IMR-90 (cell line): ENCODE data around the gene C11orf54. TPM values are rescaled to one million over a fixed set of nuclear protein-coding genes. Genes with fewer than 3 reads are reported as not detected.

Experiments
- ATAC-seq: fragments of 200-7000 bp; cut with Tn5 transposase; 2 replicates; pipeline ENCODE4 v1.9.1; 2020; ENCODE audit warnings: low read depth, mild to moderate bottlenecking, moderate library complexity
- BruUV-seq: library from RNA; stranded (reverse); fragments of 400-500 nt; replicated peaks from 2 replicates; lab custom pipeline; 2021; lab: Mats Ljungman, UMichigan
- CTCF ChIA-PET: fragments of 300-600 bp; formaldehyde crosslinking; extraction: SDS; loops from one replicate; lab custom pipeline; 2021; ENCODE audit warnings: antibody characterized with exemption; lab: Yijun Ruan, JAX
- POLR2A ChIA-PET: fragments of 300-600 bp; sonication (Branson Sonifier 250); formaldehyde crosslinking; loops from one replicate; lab custom pipeline; 2022; ENCODE audit warnings: antibody characterized with exemption; ENCODE audit not compliant: unreplicated experiment; lab: Charles Lee
- DNase-seq: peaks from one replicate; pipeline ENCODE4 v3.0.0; 2013
- H2AFZ ChIP-seq: replicated peaks from 2 replicates; pipeline ENCODE3; 2013; ENCODE audit warnings: low read length, mild to moderate bottlenecking; ENCODE audit not compliant: poor library complexity
- H2AK5ac ChIP-seq: 2 replicates; pipeline ENCODE4 v1.6.1; 2013; ENCODE audit warnings: low read depth, low read length, inconsistent platforms
- H2AK9ac ChIP-seq: replicated peaks from 2 replicates; pipeline ENCODE3; 2013; ENCODE audit warnings: mild to moderate bottlenecking, low read depth, low read length, moderate library complexity; ENCODE audit not compliant: poor library complexity
- H2BK120ac ChIP-seq: 2 replicates; pipeline ENCODE4 v1.6.1; 2013; ENCODE audit warnings: low read depth, low read length, inconsistent platforms
- H2BK15ac ChIP-seq: 3 replicates; pipeline ENCODE4 v1.6.1; 2013; ENCODE audit warnings: low read depth, low read length, inconsistent platforms
- H2BK20ac ChIP-seq: 2 replicates; pipeline ENCODE4 v1.6.1; 2013; ENCODE audit warnings: low read depth, mild to moderate bottlenecking, inconsistent platforms, low read length, moderate library complexity
- H2BK5ac ChIP-seq: 2 replicates; pipeline ENCODE4 v1.6.1; 2013; ENCODE audit warnings: mild to moderate bottlenecking, low read depth, low read length, inconsistent platforms; ENCODE audit not compliant: poor library complexity, severe bottlenecking
- H3K14ac ChIP-seq: replicated peaks from 2 replicates; pipeline ENCODE4 v1.6.1; 2013; ENCODE audit warnings: low read depth, low read length, inconsistent platforms
- H3K18ac ChIP-seq: 2 replicates; pipeline ENCODE4 v1.6.1; 2013; ENCODE audit warnings: low read depth, low read length, control low read depth
- H3K23ac ChIP-seq: 2 replicates; pipeline ENCODE4 v1.6.1; 2013; ENCODE audit warnings: low read depth, low read length, inconsistent platforms
- H3K27ac ChIP-seq: 2 replicates; pipeline ENCODE4 v1.5.1; 2013; ENCODE audit warnings: mild to moderate bottlenecking, control low read depth, low read length; ENCODE audit not compliant: insufficient read depth
- H3K27me3 ChIP-seq: 2 replicates; pipeline ENCODE4 v1.6.1; 2013; ENCODE audit warnings: low read length; ENCODE audit not compliant: control insufficient read depth, insufficient read depth
- H3K36me3 ChIP-seq: 2 replicates; pipeline ENCODE4 v1.6.1; 2013; ENCODE audit warnings: low read length, mixed read lengths; ENCODE audit not compliant: control insufficient read depth, insufficient read depth
- H3K4ac ChIP-seq: 2 replicates; pipeline ENCODE4 v1.6.1; 2013; ENCODE audit warnings: low read depth, low read length, inconsistent platforms
- H3K4me1 ChIP-seq: 2 replicates; pipeline ENCODE4 v1.6.1; 2013; ENCODE audit warnings: low read length, mixed read lengths; ENCODE audit not compliant: control insufficient read depth, insufficient read depth
- H3K4me2 ChIP-seq: 2 replicates; pipeline ENCODE4 v1.6.1; 2013; ENCODE audit warnings: low read depth, mild to moderate bottlenecking, control low read depth, low read length, moderate library complexity
- H3K4me3 ChIP-seq: 2 replicates; pipeline ENCODE4 v1.5.1; 2013; ENCODE audit warnings: low read depth, mild to moderate bottlenecking, control low read depth, low read length, moderate library complexity; ENCODE audit not compliant: insufficient read depth
- H3K56ac ChIP-seq: 2 replicates; pipeline ENCODE4 v1.6.1; 2013; ENCODE audit warnings: low read length, inconsistent platforms; ENCODE audit not compliant: insufficient read depth; ENCODE audit errors: extremely low read depth
- H3K79me1 ChIP-seq, 2 experiments: 2 replicates each; pipeline ENCODE4 v1.6.1; 2013; ENCODE audit warnings: low read length in 2 of 2, inconsistent platforms in 1 of 2, low read depth in 1 of 2
- H3K9ac ChIP-seq: 2 replicates; pipeline ENCODE4 v1.6.1; 2013; ENCODE audit warnings: low read depth, low read length, control low read depth
- H3K9me1 ChIP-seq: 2 replicates; pipeline ENCODE4 v1.6.1; 2013; ENCODE audit warnings: low read length, inconsistent platforms; ENCODE audit not compliant: insufficient read depth
- H3K9me3 ChIP-seq: 2 replicates; pipeline ENCODE4 v1.6.1; 2013; ENCODE audit warnings: low read length; ENCODE audit not compliant: control insufficient read depth, insufficient read depth
- H4K20me1 ChIP-seq: 2 replicates; pipeline ENCODE4 v1.6.1; 2013; ENCODE audit warnings: low read length, inconsistent platforms; ENCODE audit not compliant: insufficient read depth
- H4K5ac ChIP-seq: 2 replicates; pipeline ENCODE4 v1.6.1; 2013; ENCODE audit warnings: mild to moderate bottlenecking, low read depth, low read length, control low read depth
- H4K8ac ChIP-seq, 2 experiments: 2 replicates each; pipeline ENCODE4 v1.6.1; 2013; ENCODE audit warnings: low read depth in 2 of 2, low read length in 2 of 2, control low read depth in 1 of 2, inconsistent platforms in 1 of 2
- H4K91ac ChIP-seq: 2 replicates; pipeline ENCODE4 v1.6.1; 2013; ENCODE audit warnings: low read depth, low read length, inconsistent platforms; ENCODE audit not compliant: insufficient read depth
- CEBPB ChIP-seq: IDR thresholded peaks from 2 replicates; pipeline ENCODE4 v1.6.1; 2012; ENCODE audit warnings: low read depth, low read length, improper control_type of control experiment
- CHD1 ChIP-seq: IDR thresholded peaks from 2 replicates; pipeline ENCODE4 v1.6.1; 2012; ENCODE audit warnings: low read depth, low read length, improper control_type of control experiment
- CTCF ChIP-seq: conservative IDR thresholded peaks from 2 replicates; pipeline ENCODE4 v1.5.1; 2012; ENCODE audit warnings: mild to moderate bottlenecking, low read depth, low read length, improper control_type of control experiment
- MXI1 ChIP-seq: IDR thresholded peaks from 2 replicates; pipeline ENCODE4 v1.6.1; 2012; ENCODE audit warnings: low read depth, mild to moderate bottlenecking, low read length, moderate library complexity, borderline replicate concordance
- USF2 ChIP-seq: fragments of 150-350 bp; IDR thresholded peaks from 2 replicates; pipeline ENCODE4 v1.6.1; 2017; ENCODE audit warnings: mild to moderate bottlenecking, antibody characterized with exemption, low read length, low read depth
- WGBS, 2 experiments: methylation state at CpG; one replicate each; pipeline versions ENCODE4 v1.1.5 to v1.1.7; 2013; ENCODE audit warnings: missing lambda C conversion rate in 2 of 2; ENCODE audit not compliant: insufficient read length in 1 of 2; ENCODE audit errors: extremely low coverage in 2 of 2; 5-methylcytosine and 5-hydroxymethylcytosine counted together
- dilution Hi-C: fragments of 300-500 bp; cut with HindIII; formaldehyde crosslinking; loops from one replicate; pipeline ENCODE4 v1.14.3; 2018; ENCODE audit warnings: low sequenced_read_pairs; ENCODE audit not compliant: unreplicated experiment
- in situ Hi-C: fragments of 300-500 bp; cut with MboI; formaldehyde crosslinking; loops from 3 replicates; pipeline ENCODE4 v1.14.3; 2019; ENCODE audit warnings: low sequenced_read_pairs, inconsistent platforms, mixed read lengths
- intact Hi-C: fragments of 100-400 bp; cut with micrococcal nuclease; formaldehyde crosslinking; loops from 2 replicates; pipeline ENCODE4 v1.10.0; 2022
- polyA plus RNA-seq, 3 experiments: library from polyadenylated mRNA; depleted of rRNA; stranded (reverse); fragments of >200 nt; gene quantifications; 2 replicates each; pipeline ENCODE4 v1.2.3, GENCODE V29; 2012; ENCODE audit warnings: low replicate concordance in 1 of 3
- total RNA-seq: library from RNA; depleted of rRNA; stranded (reverse); fragments of >200 nt; gene quantifications from 2 replicates; pipeline ENCODE4 v1.2.3, GENCODE V29; 2012

Gene C11orf54
- total and polyA plus RNA-seq, 2 of the 4 experiments (the other 2 are of a cell fraction), result 13.7 to 16.0 TPM

GRCh38 chr11:93740730-93741093 lies 760 bp upstream of the C11orf54 start:
- H2AK9ac ChIP-seq, result peak overlapping the region; percentile 95
- WGBS, 2 experiments, result 0% methylated on average over 9 of the region's 20 CpGs; no CpG with 5 or more reads in 1 of the 2 experiments
- H3K4me3 ChIP-seq, result peak overlapping the region; percentile 70
- no peaks in the 10 kb centered on the region for H3K4me1 ChIP-seq
- no peaks in the 10 kb centered on the region for H3K27me3 ChIP-seq
- no peak overlapping the region for H2BK15ac ChIP-seq
- dilution Hi-C loops, result no loop called here
- H3K4ac ChIP-seq, result peak overlapping the region; percentile 94
- ChIA-PET POLR2A (interaction anchor here (0.7 to 1.5 kb wide), 3 partner anchors 9 to 989 kb away, joined by 3 to 8 read pairs (median 6); partner anchors contain the start of gene MED17), CTCF (interaction anchor here (0.9 kb wide), 1 partner anchor 13 kb away, joined by 3 read pairs; no protein-coding TSS in a partner anchor)
- H3K9ac ChIP-seq, result peak overlapping the region; percentile 100
- H2AK5ac ChIP-seq, result peak overlapping the region; percentile 95
- peaks cover 42% of the 10 kb centered on the region for H4K20me1 ChIP-seq
- H2BK5ac ChIP-seq, result peak overlapping the region; percentile 91
- in situ Hi-C loops, result no loop called here
- H4K91ac ChIP-seq, result peak overlapping the region; percentile 91
- peaks cover 24% of the 10 kb centered on the region for H3K36me3 ChIP-seq
- H3K56ac ChIP-seq, result peak overlapping the region; percentile 95
- peak; percentile 25 for ATAC-seq
- intact Hi-C loops, result loop anchor here (1.0 to 2.0 kb wide), 2 partner anchors 44 to 764 kb away; partner anchors contain the start of gene MED17
- peak overlapping the region; percentile 87 for H3K4me2 ChIP-seq
- H3K9me1 ChIP-seq, result 0 out of 2 replicates have a peak, but pooled peaks cover 2% of the 10 kb centered on the region
- TF ChIP-seq USF2, result peak; percentile 80
- peak; percentile 48; the same call in 1 of the 2 replicates for TF ChIP-seq CEBPB
- TF ChIP-seq CHD1, result no peak
- peak; percentile 96 for TF ChIP-seq MXI1
- TF ChIP-seq CTCF, result no peak
- peak overlapping the region; percentile 99 for H2AFZ ChIP-seq
- peaks cover 7 to 28% of the 10 kb centered on the region in 2 experiments; a peak in 3 of 4 replicates for H3K79me1 ChIP-seq
- H3K14ac ChIP-seq, result peak overlapping the region; percentile 97
- H3K9me3 ChIP-seq, result no peaks in the 10 kb centered on the region
- peak overlapping the region; percentile 86 to 97 for H4K8ac ChIP-seq
- H3K27ac ChIP-seq, result peak overlapping the region; percentile 94
- peak overlapping the region; percentile 34 for H3K18ac ChIP-seq
- H2BK120ac ChIP-seq, result peak overlapping the region; percentile 9
- peak overlapping the region; percentile 45 for H4K5ac ChIP-seq
- no peak overlapping the region for H2BK20ac ChIP-seq
- H3K23ac ChIP-seq, result peak overlapping the region; percentile 100
- TSS peak; percentile 66 for BruUV-seq
- DNase-seq, result peak; percentile 49
